Stimulated activated effector memory CD8-positive, alpha-beta T cell treated with anti-CD3 and anti-CD28 coated beads, Interleukin-12 subunit alpha, Interleukin-12 subunit beta, amount 100 ng/mL, for 72 hours (primary cell): Measurements from ENCODE around the gene TLN1.

Experiments
- ATAC-seq: fragments of 150-1000 bp; cut with Tn5 transposase; 2 replicates; pipeline ENCODE4 v1.10.0; 2021
- DNase-seq, 2 donors: peaks; one replicate each; pipeline ENCODE4 v3.0.0; 2021 to 2022; ENCODE audit warnings: low spot score in 2 of 2
- H3K27ac Mint-ChIP-seq: one replicate; pipeline ENCODE4 v1.8.0; 2022; ENCODE audit warnings: mild to moderate bottlenecking, mixed read lengths
- H3K36me3 Mint-ChIP-seq: one replicate; pipeline ENCODE4 v1.8.0; 2022; ENCODE audit warnings: mild to moderate bottlenecking, mixed read lengths
- H3K4me1 Mint-ChIP-seq: one replicate; pipeline ENCODE4 v1.8.0; 2022; ENCODE audit warnings: mixed read lengths
- H3K4me3 Mint-ChIP-seq: one replicate; pipeline ENCODE4 v1.8.0; 2022; ENCODE audit warnings: mild to moderate bottlenecking, mixed read lengths
- H3K9me3 Mint-ChIP-seq: one replicate; pipeline ENCODE4 v1.8.0; 2022; ENCODE audit warnings: mixed read lengths

The TLN1 gene

GRCh38 chr9:35708146-35708545 is 23.8 kb downstream of the TLN1 start:
- no peak overlapping the region for H3K4me3 Mint-ChIP-seq
- no peaks in the 10 kb centered on the region for H3K36me3 Mint-ChIP-seq
- no peak overlapping the region for H3K27ac Mint-ChIP-seq
- peaks cover 22% of the 10 kb centered on the region for H3K4me1 Mint-ChIP-seq
- ATAC-seq (no peak), DNase-seq (no peak)
- no peaks in the 10 kb centered on the region for H3K9me3 Mint-ChIP-seq

- ATAC-seq: no peak
- H3K9me3 Mint-ChIP-seq: no peaks in the 10 kb centered on the region
- no peak for DNase-seq
- H3K4me1 Mint-ChIP-seq: peaks cover 24% of the 10 kb centered on the region
- peak overlapping the region; percentile 89 for H3K27ac Mint-ChIP-seq
- no peaks in the 10 kb centered on the region for H3K36me3 Mint-ChIP-seq
- H3K4me3 Mint-ChIP-seq: no peak overlapping the region
Observed at GRCh38 chr9:35706951-35707350, 25.0 kb downstream of the TLN1 start.

GRCh38 chr9:35705836-35706430 is 26.1 kb downstream of the TLN1 start:
- H3K36me3 Mint-ChIP-seq: no peaks in the 10 kb centered on the region
- peaks cover 18% of the 10 kb centered on the region for H3K4me1 Mint-ChIP-seq
- no peak for DNase-seq
- peak overlapping the region; percentile 89 for H3K27ac Mint-ChIP-seq
- no peaks in the 10 kb centered on the region for H3K9me3 Mint-ChIP-seq
- H3K4me3 Mint-ChIP-seq: no peak overlapping the region
- no peak for ATAC-seq

- no peaks in the 10 kb centered on the region for H3K36me3 Mint-ChIP-seq
Observed at GRCh38 chr9:35705372-35705771, 26.6 kb downstream of the TLN1 start.

GRCh38 chr9:35703906-35704672 is 27.9 kb downstream of the TLN1 start:
- Mint-ChIP-seq H3K36me3 (no peaks in the 10 kb centered on the region), H3K27ac (peak overlapping the region; percentile 67), H3K9me3 (no peaks in the 10 kb centered on the region)

More at GRCh38 chr9:35705372-35705771, 26.6 kb downstream of the TLN1 start:
- Mint-ChIP-seq H3K9me3 (no peaks in the 10 kb centered on the region), H3K4me3 (no peak overlapping the region), H3K27ac (peak overlapping the region; percentile 89), H3K4me1 (peaks cover 18% of the 10 kb centered on the region)
- DNase-seq (no peak), ATAC-seq (no peak)

GRCh38 chr9:35702696-35703095 is 29.3 kb downstream of the TLN1 start:
- H3K27ac Mint-ChIP-seq: peak overlapping the region; percentile 76
- no peak for ATAC-seq
- no peak for DNase-seq
- peaks cover 20% of the 10 kb centered on the region for H3K4me1 Mint-ChIP-seq
- H3K9me3 Mint-ChIP-seq: no peaks in the 10 kb centered on the region
- no peaks in the 10 kb centered on the region for H3K36me3 Mint-ChIP-seq
- no peak overlapping the region for H3K4me3 Mint-ChIP-seq

More at GRCh38 chr9:35703906-35704672, 27.9 kb downstream of the TLN1 start:
- no peak for ATAC-seq
- Mint-ChIP-seq H3K4me3 (no peak overlapping the region), H3K4me1 (peaks cover 18% of the 10 kb centered on the region)
- no peak for DNase-seq

- ATAC-seq: no peak
- no peaks in the 10 kb centered on the region for H3K9me3 Mint-ChIP-seq
- no peak overlapping the region for H3K4me3 Mint-ChIP-seq
- no peak overlapping the region for H3K27ac Mint-ChIP-seq
- peaks cover 23% of the 10 kb centered on the region for H3K4me1 Mint-ChIP-seq
- no peaks in the 10 kb centered on the region for H3K36me3 Mint-ChIP-seq
- DNase-seq: no peak
Observed at GRCh38 chr9:35700942-35701341, 31.1 kb downstream of the TLN1 start.

GRCh38 chr9:35700031-35700430 is 32.0 kb downstream of the TLN1 start:
- Mint-ChIP-seq H3K9me3 (no peaks in the 10 kb centered on the region), H3K4me3 (no peak overlapping the region), H3K27ac (no peak overlapping the region), H3K36me3 (no peaks in the 10 kb centered on the region), H3K4me1 (peaks cover 23% of the 10 kb centered on the region)
- no peak for ATAC-seq
- DNase-seq: no peak

- Mint-ChIP-seq H3K4me1 (peaks cover 23% of the 10 kb centered on the region), H3K27ac (peak overlapping the region; percentile 76), H3K9me3 (no peaks in the 10 kb centered on the region), H3K36me3 (peaks cover 3% of the 10 kb centered on the region), H3K4me3 (no peak overlapping the region)
- DNase-seq (no peak), ATAC-seq (no peak)
Observed at GRCh38 chr9:35698231-35698630, 33.8 kb downstream of the TLN1 start.

- ATAC-seq (peak; percentile 5), DNase-seq (no peak)
- Mint-ChIP-seq H3K4me1 (peaks cover 18% of the 10 kb centered on the region), H3K36me3 (peaks cover 4% of the 10 kb centered on the region), H3K27ac (peak overlapping the region; percentile 76), H3K9me3 (no peaks in the 10 kb centered on the region), H3K4me3 (no peak overlapping the region)
Observed at GRCh38 chr9:35697486-35697885, 34.5 kb downstream of the TLN1 start.

GRCh38 chr9:35696520-35697215 is 35.3 kb downstream of the TLN1 start:
- Mint-ChIP-seq H3K4me3 (no peak overlapping the region), H3K9me3 (no peaks in the 10 kb centered on the region), H3K27ac (peak overlapping the region; percentile 76), H3K36me3 (peaks cover 10% of the 10 kb centered on the region), H3K4me1 (peaks cover 24% of the 10 kb centered on the region)
- DNase-seq (peak; percentile 45 to 75), ATAC-seq (peak; percentile 87)

- Mint-ChIP-seq H3K9me3 (no peaks in the 10 kb centered on the region), H3K36me3 (peaks cover 12% of the 10 kb centered on the region), H3K27ac (peak overlapping the region; percentile 76), H3K4me1 (peaks cover 31% of the 10 kb centered on the region), H3K4me3 (no peak overlapping the region)
- DNase-seq: no peak
- no peak for ATAC-seq
Observed at GRCh38 chr9:35695943-35696401, 36.0 kb downstream of the TLN1 start.

GRCh38 chr9:35691757-35692301 is 40.2 kb downstream of the TLN1 start:
- H3K27ac Mint-ChIP-seq: peak overlapping the region; percentile 86
- H3K4me3 Mint-ChIP-seq: peak overlapping the region; percentile 78
- DNase-seq (no peak), ATAC-seq (no peak)
- H3K4me1 Mint-ChIP-seq: peaks cover 44% of the 10 kb centered on the region
- no peaks in the 10 kb centered on the region for H3K9me3 Mint-ChIP-seq
- peaks cover 12% of the 10 kb centered on the region for H3K36me3 Mint-ChIP-seq

- DNase-seq (peak in 1 of 2 donors; percentile 59), ATAC-seq (no peak)
- peaks cover 12% of the 10 kb centered on the region for H3K36me3 Mint-ChIP-seq
- H3K9me3 Mint-ChIP-seq: no peaks in the 10 kb centered on the region
- H3K4me3 Mint-ChIP-seq: peak overlapping the region; percentile 78
- H3K27ac Mint-ChIP-seq: peak overlapping the region; percentile 86
- H3K4me1 Mint-ChIP-seq: peaks cover 39% of the 10 kb centered on the region
Observed at GRCh38 chr9:35691334-35691650, 40.7 kb downstream of the TLN1 start.

GRCh38 chr9:35690614-35691333 is 41.2 kb downstream of the TLN1 start:
- Mint-ChIP-seq H3K27ac (peak overlapping the region; percentile 86), H3K36me3 (peaks cover 12% of the 10 kb centered on the region), H3K4me3 (peak overlapping the region; percentile 78), H3K9me3 (no peaks in the 10 kb centered on the region), H3K4me1 (peaks cover 37% of the 10 kb centered on the region)
- ATAC-seq (peak; percentile 22), DNase-seq (peak in 1 of 2 donors; percentile 57)
